ENCODE measurements around the gene MGAT4D.
A peak's percentile ranks its signal among the peaks of the same experiment; 100 is the strongest.
"Not testable (repeated sequence)": the region's sequence is repeated elsewhere in the genome, so short reads cannot be mapped to it uniquely, and the experiment has no call there.

Gene MGAT4D

GRCh38 chr4:140448162-140448561 is 49.9 kb downstream of the MGAT4D start:
- Histone ChIP-seq H3F3A (ENCODE audit: insufficient read depth, low read length) (no peaks in the 10 kb centered on the region), H3K4me1 (ENCODE audit: insufficient read depth, low read length, severe bottlenecking) (no peaks in the 10 kb centered on the region), H2AFZ (ENCODE audit: low read length) (no peak overlapping the region), H4K20me1 (ENCODE audit: insufficient read depth, low read length) (no peaks in the 10 kb centered on the region), H3K9me2 (ENCODE audit: low read depth, low read length) (no peaks in the 10 kb centered on the region), H3K9me3 (ENCODE audit: low read length) (no peaks in the 10 kb centered on the region), H3K27ac (ENCODE audit: low read depth, low read length, poor library complexity, severe bottlenecking) (no peak overlapping the region), H3K27me3 (ENCODE audit: insufficient read depth, low read length) (no peaks in the 10 kb centered on the region), H3K36me3 (ENCODE audit: insufficient read depth, low read length) (no peaks in the 10 kb centered on the region), H3K4me2 (ENCODE audit: low read length) (no peak overlapping the region), H3K9ac (ENCODE audit: low read length) (no peak overlapping the region), H3K4me3 (ENCODE audit: low read depth, low read length, poor library complexity, severe bottlenecking) (no peak overlapping the region), H3K79me2 (ENCODE audit: insufficient read depth, low read length) (no peaks in the 10 kb centered on the region)
- no peak for TF ChIP-seq CTCF (IDR thresholded peaks at IDR 0.05; ENCODE audit: low read length)
- no peak for TF ChIP-seq EZH2 (IDR thresholded peaks at IDR 0.05; ENCODE audit: borderline replicate concordance, low read length)

DNA sequence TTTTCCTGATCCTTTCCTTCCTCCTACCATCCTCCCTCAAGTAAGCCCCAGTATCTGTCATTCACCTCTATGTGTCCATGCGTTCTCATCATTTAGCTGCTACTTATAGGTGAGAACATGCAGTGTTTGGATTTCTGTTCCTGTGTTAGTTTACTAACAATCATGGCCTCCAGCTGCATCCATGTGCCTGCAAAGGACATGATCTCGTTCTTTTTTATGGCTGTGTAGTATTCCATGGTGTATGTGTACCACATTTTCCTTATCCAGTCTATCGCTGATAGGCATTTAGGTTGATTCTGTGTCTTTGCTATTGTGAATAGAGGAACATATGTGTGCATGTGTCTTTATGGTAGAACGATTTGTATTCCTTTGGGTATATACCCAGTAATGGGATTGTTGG is 53.7 kb downstream of the MGAT4D start:
- not testable (repeated sequence) for H2AFZ ChIP-seq (ENCODE audit: low read length); H3K4me3 ChIP-seq (ENCODE audit: low read depth, low read length, poor library complexity, severe bottlenecking); H3K9ac ChIP-seq (ENCODE audit: low read length); H3F3A ChIP-seq (ENCODE audit: insufficient read depth, low read length); H3K27me3 ChIP-seq (ENCODE audit: insufficient read depth, low read length); H3K9me2 ChIP-seq (ENCODE audit: low read depth, low read length); H3K4me1 ChIP-seq (ENCODE audit: insufficient read depth, low read length, severe bottlenecking); H3K9me3 ChIP-seq (ENCODE audit: low read length); H4K20me1 ChIP-seq (ENCODE audit: insufficient read depth, low read length); H3K36me3 ChIP-seq (ENCODE audit: insufficient read depth, low read length); H3K4me2 ChIP-seq (ENCODE audit: low read length); H3K79me2 ChIP-seq (ENCODE audit: insufficient read depth, low read length); H3K27ac ChIP-seq (ENCODE audit: low read depth, low read length, poor library complexity, severe bottlenecking)

GRCh38 chr4:140439644-140440142 is 58.4 kb downstream of the MGAT4D start:
- no peaks in the 10 kb centered on the region for H3F3A ChIP-seq (ENCODE audit: insufficient read depth, low read length)
- H3K4me2 ChIP-seq (ENCODE audit: low read length) = no peak overlapping the region
- H3K27me3 ChIP-seq (ENCODE audit: insufficient read depth, low read length) = no peaks in the 10 kb centered on the region
- H3K4me3 ChIP-seq (ENCODE audit: low read depth, low read length, poor library complexity, severe bottlenecking) = no peak overlapping the region
- no peak overlapping the region for H2AFZ ChIP-seq (ENCODE audit: low read length)
- H3K79me2 ChIP-seq (ENCODE audit: insufficient read depth, low read length) = no peaks in the 10 kb centered on the region
- no peaks in the 10 kb centered on the region for H3K9me3 ChIP-seq (ENCODE audit: low read length)
- no peaks in the 10 kb centered on the region for H3K4me1 ChIP-seq (ENCODE audit: insufficient read depth, low read length, severe bottlenecking)
- H4K20me1 ChIP-seq (ENCODE audit: insufficient read depth, low read length) = no peaks in the 10 kb centered on the region
- TF ChIP-seq CTCF (IDR thresholded peaks at IDR 0.05; ENCODE audit: low read length) (no peak), EZH2 (IDR thresholded peaks at IDR 0.05; ENCODE audit: borderline replicate concordance, low read length) (no peak)
- no peak overlapping the region for H3K9ac ChIP-seq (ENCODE audit: low read length)
- H3K36me3 ChIP-seq (ENCODE audit: insufficient read depth, low read length) = no peaks in the 10 kb centered on the region
- H3K27ac ChIP-seq (ENCODE audit: low read depth, low read length, poor library complexity, severe bottlenecking) = no peak overlapping the region
- H3K9me2 ChIP-seq (ENCODE audit: low read depth, low read length) = no peaks in the 10 kb centered on the region

- Histone ChIP-seq H3K9me3 (ENCODE audit: low read length) (no peaks in the 10 kb centered on the region), H2AFZ (ENCODE audit: low read length) (peak overlapping the region; percentile 43), H3K9me2 (ENCODE audit: low read depth, low read length) (no peaks in the 10 kb centered on the region), H3K27me3 (ENCODE audit: insufficient read depth, low read length) (no peaks in the 10 kb centered on the region), H3K9ac (ENCODE audit: low read length) (peak overlapping the region; percentile 65), H3K36me3 (ENCODE audit: insufficient read depth, low read length) (no peaks in the 10 kb centered on the region), H3K27ac (ENCODE audit: low read depth, low read length, poor library complexity, severe bottlenecking) (no peak overlapping the region), H3K4me2 (ENCODE audit: low read length) (peak overlapping the region; percentile 92), H3K4me3 (ENCODE audit: low read depth, low read length, poor library complexity, severe bottlenecking) (peak overlapping the region; percentile 68), H3K79me2 (ENCODE audit: insufficient read depth, low read length) (no peaks in the 10 kb centered on the region), H3K4me1 (ENCODE audit: insufficient read depth, low read length, severe bottlenecking) (peaks cover 14% of the 10 kb centered on the region), H3F3A (ENCODE audit: insufficient read depth, low read length) (no peaks in the 10 kb centered on the region), H4K20me1 (ENCODE audit: insufficient read depth, low read length) (no peaks in the 10 kb centered on the region)
- TF ChIP-seq CTCF (IDR thresholded peaks at IDR 0.05; ENCODE audit: low read length) (no peak), EZH2 (IDR thresholded peaks at IDR 0.05; ENCODE audit: borderline replicate concordance, low read length) (no peak)
Measured at GRCh38 chr4:140427919-140428471, 70.1 kb downstream of the MGAT4D start.
